Gastrocnemius medialis (tissue), 4 donors: ENCODE measurements around the gene SMG5. TPM values are rescaled to one million over a fixed set of nuclear protein-coding genes. Genes with fewer than 3 reads are reported as not detected.

Experiments used
- ATAC-seq, 2 donors: fragments of 150-250 bp; one replicate each; pipeline ENCODE4 v1.9.1; 2016
- DNase-seq, 2 donors: peaks; one replicate each; pipeline ENCODE4 v3.0.0-alpha.2; 2019
- H3K27ac ChIP-seq, 4 donors: fragments of 200-600 bp; sonication (generic); 1 replicate in 1 of 4; 2 replicates in 3 of 4; pipeline ENCODE4 v1.5.1; 2016 to 2018; ENCODE audit warnings: mild to moderate bottlenecking in 2 of 4, moderate library complexity in 1 of 4
- H3K27me3 ChIP-seq, 3 donors: fragments of 200-600 bp; sonication (generic) in 2 of 3; 1 replicate in 1 of 3; 2 replicates in 2 of 3; pipeline versions ENCODE4 v1.5.1 to v1.6.0; 2016 to 2019; ENCODE audit warnings: mild to moderate bottlenecking in 1 of 3, moderate library complexity in 1 of 3
- H3K36me3 ChIP-seq, 2 donors: fragments of 200-600 bp; sonication (generic) in 1 of 2; one replicate each; pipeline ENCODE4 v1.5.1; 2017 to 2018
- H3K4me1 ChIP-seq, 2 donors: fragments of 200-600 bp; sonication (generic) in 1 of 2; one replicate each; pipeline ENCODE4 v1.5.1; 2016 to 2017; ENCODE audit warnings: mild to moderate bottlenecking in 2 of 2
- H3K4me3 ChIP-seq, 4 donors: fragments of 200-600 bp; sonication (generic) in 3 of 4; 1 replicate in 1 of 4; 2 replicates in 3 of 4; pipeline ENCODE4 v1.5.1; 2016 to 2019; ENCODE audit warnings: mild to moderate bottlenecking in 2 of 4
- H3K9me3 ChIP-seq, 3 donors: fragments of 200-600 bp; sonication (generic) in 2 of 3; 1 replicate in 1 of 3; 2 replicates in 2 of 3; pipeline ENCODE4 v1.5.1; 2016 to 2019
- POLR2A ChIP-seq, 2 donors: fragments of 450-650 bp; IDR thresholded peaks; one replicate each; pipeline ENCODE4 v1.6.1; 2017; ENCODE audit warnings: antibody characterized with exemption in 2 of 2, mild to moderate bottlenecking in 2 of 2, moderate library complexity in 2 of 2
- in situ Hi-C, 4 donors: fragments of 200-750 bp; cut with MboI; loops; one replicate each; pipeline versions ENCODE4 v1.15.0 to v1.8.0; 2017; ENCODE audit warnings: low sequenced_read_pairs in 4 of 4
- intact Hi-C: fragments of 100-400 bp; cut with DNase I; formaldehyde crosslinking; loops from one replicate; pipeline ENCODE4 v1.15.1; 2023; ENCODE audit warnings: low total_unique reads
- total RNA-seq, 4 donors: library from RNA; depleted of rRNA; stranded (reverse); fragments of >200 nt; gene quantifications; one replicate each; pipeline versions ENCODE4 v1.1.0 to v1.2.3, GENCODE V29; 2016
- TF ChIP-seq, protein P1 (sequence below), 5 experiments: fragments of 450-650 bp in 3 of 5; fragments of 200-600 bp in 2 of 5; sonication (generic) in 2 of 5; IDR thresholded peaks in 4 of 5; conservative IDR thresholded peaks in 1 of 5; 1 replicate in 4 of 5; 2 replicates in 1 of 5; pipeline ENCODE4 v1.5.1; 2016 to 2019; ENCODE audit warnings: antibody characterized with exemption in 5 of 5, mild to moderate bottlenecking in 3 of 5, moderate library complexity in 3 of 5

SMG5 gene
- total RNA-seq, 4 donors from 2014 or later: 47.4 to 83.1 (median 62.7) TPM

DNA sequence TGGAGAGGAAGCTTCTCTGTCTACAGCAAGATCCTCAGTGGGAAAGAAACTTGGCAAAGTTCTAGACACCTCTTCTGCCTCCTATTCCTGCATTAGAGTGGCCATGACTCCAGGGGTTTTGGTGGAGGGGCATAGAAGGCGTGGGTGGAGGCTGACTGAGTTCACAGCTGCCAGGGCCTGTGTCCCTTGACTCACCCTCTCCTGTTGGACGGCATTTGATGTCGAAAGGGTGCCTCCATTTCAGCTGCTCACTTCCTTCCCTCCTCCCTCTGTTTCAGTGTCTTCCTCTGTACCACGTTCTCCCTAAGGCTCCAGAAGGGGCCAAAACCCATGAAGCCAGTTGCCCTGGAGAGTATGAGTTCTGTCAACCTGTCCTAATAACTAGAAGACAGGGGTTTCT is 2.1 kb upstream of the SMG5 start:
- Histone ChIP-seq H3K27me3 (no peaks in the 10 kb centered on the region), H3K36me3 (no peaks in the 10 kb centered on the region), H3K4me3 (no peak overlapping the region), H3K9me3 (no peaks in the 10 kb centered on the region), H3K4me1 (peaks cover 27 to 30% of the 10 kb centered on the region in 2 donors), H3K27ac (no peak overlapping the region)
- DNase-seq: no peak
- no peak for TF ChIP-seq POLR2A (IDR thresholded peaks at IDR 0.05)
- TF ChIP-seq, protein P1, sequence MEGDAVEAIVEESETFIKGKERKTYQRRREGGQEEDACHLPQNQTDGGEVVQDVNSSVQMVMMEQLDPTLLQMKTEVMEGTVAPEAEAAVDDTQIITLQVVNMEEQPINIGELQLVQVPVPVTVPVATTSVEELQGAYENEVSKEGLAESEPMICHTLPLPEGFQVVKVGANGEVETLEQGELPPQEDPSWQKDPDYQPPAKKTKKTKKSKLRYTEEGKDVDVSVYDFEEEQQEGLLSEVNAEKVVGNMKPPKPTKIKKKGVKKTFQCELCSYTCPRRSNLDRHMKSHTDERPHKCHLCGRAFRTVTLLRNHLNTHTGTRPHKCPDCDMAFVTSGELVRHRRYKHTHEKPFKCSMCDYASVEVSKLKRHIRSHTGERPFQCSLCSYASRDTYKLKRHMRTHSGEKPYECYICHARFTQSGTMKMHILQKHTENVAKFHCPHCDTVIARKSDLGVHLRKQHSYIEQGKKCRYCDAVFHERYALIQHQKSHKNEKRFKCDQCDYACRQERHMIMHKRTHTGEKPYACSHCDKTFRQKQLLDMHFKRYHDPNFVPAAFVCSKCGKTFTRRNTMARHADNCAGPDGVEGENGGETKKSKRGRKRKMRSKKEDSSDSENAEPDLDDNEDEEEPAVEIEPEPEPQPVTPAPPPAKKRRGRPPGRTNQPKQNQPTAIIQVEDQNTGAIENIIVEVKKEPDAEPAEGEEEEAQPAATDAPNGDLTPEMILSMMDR (IDR thresholded peaks at IDR 0.05 in 4 of 5, conservative IDR thresholded peaks at IDR 0.05 in 1 of 5): no peak
- in situ Hi-C loops: no loop called here
- ATAC-seq: no peak
- intact Hi-C loops: loop anchor here (5.0 kb wide), 2 partner anchors 187 to 223 kb away; no protein-coding TSS in a partner anchor

- in situ Hi-C loops: no loop called here
- no peak for ATAC-seq
- TF ChIP-seq POLR2A (IDR thresholded peaks at IDR 0.05): no peak
- TF ChIP-seq, protein P1 (IDR thresholded peaks at IDR 0.05 in 4 of 5, conservative IDR thresholded peaks at IDR 0.05 in 1 of 5): no peak
- Histone ChIP-seq H3K27me3 (no peaks in the 10 kb centered on the region), H3K4me1 (peaks cover 27 to 33% of the 10 kb centered on the region in 2 donors), H3K36me3 (peaks cover 0 to 2% of the 10 kb centered on the region in 2 donors), H3K9me3 (no peaks in the 10 kb centered on the region), H3K4me3 (peak within 1 kb of the TSS; percentile 72 to 97 (median 82)), H3K27ac (peak within 1 kb of the TSS; percentile 90 to 99 (median 94))
- intact Hi-C loops: loop anchor here (5.0 kb wide), 2 partner anchors 187 to 223 kb away; no protein-coding TSS in a partner anchor
- DNase-seq: no peak
Measured at GRCh38 chr1:156284112-156284511, 1.5 kb upstream of the SMG5 start, which contains the start of gene TMEM79. Gene TMEM79, plus strand, starts transcription at chr1:156284325. Its CDS starts 902 bp downstream, at chr1:156285227.

GRCh38 chr1:156283521-156283920 is 896 bp upstream of the SMG5 start:
- intact Hi-C loops (loop anchor here (2.0 to 5.0 kb wide), 4 partner anchors 71 to 349 kb away; partner anchors contain the start of genes KHDC4 and PMF1), in situ Hi-C loops (no loop called here)
- peaks cover 0 to 8% of the 10 kb centered on the region in 2 donors for H3K36me3 ChIP-seq
- peak overlapping the region; percentile 72 to 97 (median 82) for H3K4me3 ChIP-seq
- peak overlapping the region; percentile 90 to 99 (median 94) for H3K27ac ChIP-seq
- H3K27me3 ChIP-seq: no peaks in the 10 kb centered on the region
- ATAC-seq: no peak
- peaks cover 27 to 33% of the 10 kb centered on the region in 2 donors for H3K4me1 ChIP-seq
- DNase-seq: no peak
- H3K9me3 ChIP-seq: no peaks in the 10 kb centered on the region
- TF ChIP-seq, protein P1 (IDR thresholded peaks at IDR 0.05 in 4 of 5, conservative IDR thresholded peaks at IDR 0.05 in 1 of 5): no peak
- no peak for TF ChIP-seq POLR2A (IDR thresholded peaks at IDR 0.05)

GRCh38 chr1:156281693-156282478 is 739 bp downstream of the SMG5 start:
- ATAC-seq (peak; percentile 41 to 46), DNase-seq (peak; percentile 14 to 58)
- Histone ChIP-seq H3K9me3 (no peaks in the 10 kb centered on the region), H3K36me3 (peaks cover 0 to 21% of the 10 kb centered on the region in 2 donors), H3K27me3 (no peaks in the 10 kb centered on the region), H3K4me3 (peak overlapping the region; percentile 72 to 97 (median 82)), H3K27ac (peak overlapping the region; percentile 90 to 99 (median 94)), H3K4me1 (peaks cover 27 to 33% of the 10 kb centered on the region in 2 donors)
- peak in 1 of 2 donors; percentile 5 for TF ChIP-seq POLR2A (IDR thresholded peaks at IDR 0.05)
- TF ChIP-seq, protein P1 (IDR thresholded peaks at IDR 0.05 in 4 of 5, conservative IDR thresholded peaks at IDR 0.05 in 1 of 5): no peak
- intact Hi-C loops (loop anchor here (1.0 to 5.0 kb wide), 5 partner anchors 56 to 347 kb away; partner anchors contain the start of genes CCT3, KHDC4, PMF1 and TSACC), in situ Hi-C loops (no loop called here)
